Upper lobe of left lung (tissue), 4 donors: ENCODE data around the gene SPOCD1.

Source experiments
- CTCF ChIP-seq, 6 experiments: fragments of 450-650 bp in 4 of 6; fragments of 200-600 bp in 2 of 6; sonication (generic) in 2 of 6; IDR thresholded peaks; one replicate each; pipeline ENCODE4 v1.5.1; 2016 to 2019; ENCODE audit warnings: antibody characterized with exemption in 6 of 6
- EP300 ChIP-seq, 4 donors: sonication (generic); formaldehyde crosslinking; IDR thresholded peaks; one replicate each; pipeline ENCODE4 v1.5.1; 2017; ENCODE audit warnings: antibody characterized with exemption in 4 of 4, control low read depth in 2 of 4
- POLR2A ChIP-seq, 4 donors: fragments of 450-650 bp; IDR thresholded peaks; one replicate each; pipeline ENCODE4 v1.5.1; 2016 to 2017; ENCODE audit warnings: antibody characterized with exemption in 4 of 4, mild to moderate bottlenecking in 2 of 4
- POLR2AphosphoS5 ChIP-seq, 2 donors: sonication (generic); formaldehyde crosslinking; IDR thresholded peaks; one replicate each; pipeline ENCODE4 v1.5.1; 2017; ENCODE audit warnings: antibody characterized with exemption in 2 of 2

GRCh38 chr1:31765041-31765467, 50.8 kb downstream of the SPOCD1 start:
- TF ChIP-seq CTCF (IDR thresholded peaks at IDR 0.05): no peak
- no peak for TF ChIP-seq POLR2A (IDR thresholded peaks at IDR 0.05)
- TF ChIP-seq POLR2AphosphoS5 (IDR thresholded peaks at IDR 0.05): no peak
- no peak for TF ChIP-seq EP300 (IDR thresholded peaks at IDR 0.05)
